ENCODE data around the gene DTX3.
"Not testable (repeated sequence)": the region's sequence is repeated elsewhere in the genome, so short reads cannot be mapped to it uniquely, and the experiment has no call there.

The DTX3 gene

GRCh38 chr12:57604454-57604991 lies at the start of gene DTX3:
Gene DTX3 (plus strand): TSS chr12:57604824. CDS start chr12:57606518, 1,694 bp downstream.
- DNase-seq (ENCODE audit: low read depth, low spot score): no peak

- DNase-seq (ENCODE audit: low read depth, low spot score): no peak
Measured at GRCh38 chr12:57554897-57555296, 49.7 kb upstream of the DTX3 start.

GRCh38 chr12:57558864-57559263 lies 45.8 kb upstream of the DTX3 start:
- no peak for DNase-seq (ENCODE audit: low read depth, low spot score)

- DNase-seq (ENCODE audit: low read depth, low spot score): no peak
Measured at GRCh38 chr12:57560516-57560915, 44.1 kb upstream of the DTX3 start.

GRCh38 chr12:57561117-57561516 lies 43.5 kb upstream of the DTX3 start:
- not testable (repeated sequence) for DNase-seq (ENCODE audit: low read depth, low spot score)

GRCh38 chr12:57563358-57563757 lies 41.3 kb upstream of the DTX3 start:
- DNase-seq (ENCODE audit: low read depth, low spot score): no peak

GRCh38 chr12:57564178-57564740 lies 40.4 kb upstream of the DTX3 start:
- DNase-seq (ENCODE audit: low read depth, low spot score): no peak

GRCh38 chr12:57568838-57569237 lies 35.8 kb upstream of the DTX3 start:
- no peak for DNase-seq (ENCODE audit: low read depth, low spot score)

GRCh38 chr12:57569858-57570257 lies 34.8 kb upstream of the DTX3 start:
- no peak for DNase-seq (ENCODE audit: low read depth, low spot score)

GRCh38 chr12:57570438-57570837 lies 34.2 kb upstream of the DTX3 start:
- DNase-seq (ENCODE audit: low read depth, low spot score): not testable (repeated sequence)

- no peak for DNase-seq (ENCODE audit: low read depth, low spot score)
Measured at GRCh38 chr12:57571926-57572762, 32.5 kb upstream of the DTX3 start.

- DNase-seq (ENCODE audit: low read depth, low spot score): no peak
Measured at GRCh38 chr12:57574795-57575194, 29.8 kb upstream of the DTX3 start.

- no peak for DNase-seq (ENCODE audit: low read depth, low spot score)
Measured at GRCh38 chr12:57575771-57576612, 28.6 kb upstream of the DTX3 start.

GRCh38 chr12:57576613-57577160 lies 27.9 kb upstream of the DTX3 start:
- no peak for DNase-seq (ENCODE audit: low read depth, low spot score)

GRCh38 chr12:57577981-57578758 lies 26.5 kb upstream of the DTX3 start:
- no peak for DNase-seq (ENCODE audit: low read depth, low spot score)

GRCh38 chr12:57579011-57579410 lies 25.6 kb upstream of the DTX3 start:
- no peak for DNase-seq (ENCODE audit: low read depth, low spot score)

GRCh38 chr12:57579677-57580465 lies 24.8 kb upstream of the DTX3 start:
- no peak for DNase-seq (ENCODE audit: low read depth, low spot score)

GRCh38 chr12:57580466-57580795 lies 24.2 kb upstream of the DTX3 start:
- no peak for DNase-seq (ENCODE audit: low read depth, low spot score)

GRCh38 chr12:57581802-57582201 lies 22.8 kb upstream of the DTX3 start:
- no peak for DNase-seq (ENCODE audit: low read depth, low spot score)

GRCh38 chr12:57582440-57582839 lies 22.2 kb upstream of the DTX3 start:
- DNase-seq (ENCODE audit: low read depth, low spot score): no peak
